ENCODE results near the gene SNX9.

DNA sequence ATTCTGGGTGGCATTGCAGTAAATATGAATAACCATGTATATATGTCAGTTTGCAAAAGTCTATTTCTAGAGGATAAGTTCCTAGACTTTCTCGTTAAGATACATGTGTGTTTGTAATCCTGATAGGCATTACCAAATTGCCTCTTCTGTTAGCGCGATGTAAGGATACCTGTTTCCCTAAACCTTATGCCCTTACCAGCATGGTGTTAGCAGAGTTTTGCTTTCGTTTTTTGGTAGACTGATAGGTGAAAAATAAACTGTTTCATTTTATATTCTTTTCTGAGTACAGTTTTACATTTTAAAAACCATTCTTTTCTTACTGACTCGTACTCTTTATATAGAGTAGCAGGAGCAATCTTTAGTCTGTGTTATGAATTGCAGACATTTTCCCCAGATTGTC is 32.3 kb downstream of the SNX9 start:
- TF ChIP-seq, protein P1, sequence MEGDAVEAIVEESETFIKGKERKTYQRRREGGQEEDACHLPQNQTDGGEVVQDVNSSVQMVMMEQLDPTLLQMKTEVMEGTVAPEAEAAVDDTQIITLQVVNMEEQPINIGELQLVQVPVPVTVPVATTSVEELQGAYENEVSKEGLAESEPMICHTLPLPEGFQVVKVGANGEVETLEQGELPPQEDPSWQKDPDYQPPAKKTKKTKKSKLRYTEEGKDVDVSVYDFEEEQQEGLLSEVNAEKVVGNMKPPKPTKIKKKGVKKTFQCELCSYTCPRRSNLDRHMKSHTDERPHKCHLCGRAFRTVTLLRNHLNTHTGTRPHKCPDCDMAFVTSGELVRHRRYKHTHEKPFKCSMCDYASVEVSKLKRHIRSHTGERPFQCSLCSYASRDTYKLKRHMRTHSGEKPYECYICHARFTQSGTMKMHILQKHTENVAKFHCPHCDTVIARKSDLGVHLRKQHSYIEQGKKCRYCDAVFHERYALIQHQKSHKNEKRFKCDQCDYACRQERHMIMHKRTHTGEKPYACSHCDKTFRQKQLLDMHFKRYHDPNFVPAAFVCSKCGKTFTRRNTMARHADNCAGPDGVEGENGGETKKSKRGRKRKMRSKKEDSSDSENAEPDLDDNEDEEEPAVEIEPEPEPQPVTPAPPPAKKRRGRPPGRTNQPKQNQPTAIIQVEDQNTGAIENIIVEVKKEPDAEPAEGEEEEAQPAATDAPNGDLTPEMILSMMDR (IDR thresholded peaks at IDR 0.05): no peak
- TF ChIP-seq POLR2AphosphoS5 (IDR thresholded peaks at IDR 0.05) (no peak), POLR2A (IDR thresholded peaks at IDR 0.05) (no peak), EP300 (IDR thresholded peaks at IDR 0.05) (no peak)
